Suprapubic skin (tissue), 4 donors: ENCODE data around the gene RNF32. TPM values are rescaled to one million over a fixed set of nuclear protein-coding genes. Genes with fewer than 3 reads are reported as not detected.

Source experiments
- DNase-seq, 2 donors: peaks; one replicate each; pipeline ENCODE4 v3.0.0-alpha.2; 2019; ENCODE audit warnings: low spot score in 2 of 2
- H3K27ac ChIP-seq: fragments of 200-600 bp; sonication (generic); one replicate; pipeline ENCODE4 v1.5.1; 2019
- H3K27me3 ChIP-seq: fragments of 200-600 bp; sonication (generic); one replicate; pipeline ENCODE4 v1.5.1; 2019
- H3K36me3 ChIP-seq: fragments of 200-600 bp; sonication (generic); one replicate; pipeline ENCODE4 v1.5.1; 2019
- H3K4me1 ChIP-seq: fragments of 200-600 bp; sonication (generic); one replicate; pipeline ENCODE4 v1.5.1; 2019
- H3K4me3 ChIP-seq: fragments of 200-600 bp; sonication (generic); one replicate; pipeline ENCODE4 v1.5.1; 2019; ENCODE audit warnings: mild to moderate bottlenecking
- H3K9me3 ChIP-seq: fragments of 200-600 bp; sonication (generic); one replicate; pipeline ENCODE4 v1.5.1; 2019
- EP300 ChIP-seq: sonication (generic); formaldehyde crosslinking; IDR thresholded peaks from one replicate; pipeline ENCODE4 v1.6.1; 2017; ENCODE audit warnings: antibody characterized with exemption
- POLR2A ChIP-seq, 2 donors: fragments of 450-650 bp; IDR thresholded peaks; one replicate each; pipeline ENCODE4 v1.6.1; 2017; ENCODE audit warnings: antibody characterized with exemption in 2 of 2, mild to moderate bottlenecking in 2 of 2, moderate library complexity in 2 of 2
- POLR2AphosphoS5 ChIP-seq, 3 donors: sonication (generic); formaldehyde crosslinking; IDR thresholded peaks; one replicate each; pipeline ENCODE4 v1.6.1; 2017; ENCODE audit warnings: antibody characterized with exemption in 3 of 3
- WGBS: methylation state at CpG from one replicate; pipeline ENCODE4 v1.1.5; 2018; 5-methylcytosine and 5-hydroxymethylcytosine counted together
- total RNA-seq, 4 donors: library from RNA; depleted of rRNA; stranded (reverse); fragments of >200 nt; gene quantifications; one replicate each; pipeline ENCODE4 v1.1.0, GENCODE V29; 2016
- TF ChIP-seq, protein P1 (sequence below), 2 donors: fragments of 200-600 bp in 1 of 2; fragments of 450-650 bp in 1 of 2; sonication (generic) in 1 of 2; IDR thresholded peaks; one replicate each; pipeline ENCODE4 v1.5.1; 2016 to 2019; ENCODE audit warnings: antibody characterized with exemption in 2 of 2, mild to moderate bottlenecking in 1 of 2, moderate library complexity in 1 of 2

Gene RNF32
- total RNA-seq, 4 donors from 2014 or later, result 0.29 to 0.32 TPM; not detected in 2

DNA sequence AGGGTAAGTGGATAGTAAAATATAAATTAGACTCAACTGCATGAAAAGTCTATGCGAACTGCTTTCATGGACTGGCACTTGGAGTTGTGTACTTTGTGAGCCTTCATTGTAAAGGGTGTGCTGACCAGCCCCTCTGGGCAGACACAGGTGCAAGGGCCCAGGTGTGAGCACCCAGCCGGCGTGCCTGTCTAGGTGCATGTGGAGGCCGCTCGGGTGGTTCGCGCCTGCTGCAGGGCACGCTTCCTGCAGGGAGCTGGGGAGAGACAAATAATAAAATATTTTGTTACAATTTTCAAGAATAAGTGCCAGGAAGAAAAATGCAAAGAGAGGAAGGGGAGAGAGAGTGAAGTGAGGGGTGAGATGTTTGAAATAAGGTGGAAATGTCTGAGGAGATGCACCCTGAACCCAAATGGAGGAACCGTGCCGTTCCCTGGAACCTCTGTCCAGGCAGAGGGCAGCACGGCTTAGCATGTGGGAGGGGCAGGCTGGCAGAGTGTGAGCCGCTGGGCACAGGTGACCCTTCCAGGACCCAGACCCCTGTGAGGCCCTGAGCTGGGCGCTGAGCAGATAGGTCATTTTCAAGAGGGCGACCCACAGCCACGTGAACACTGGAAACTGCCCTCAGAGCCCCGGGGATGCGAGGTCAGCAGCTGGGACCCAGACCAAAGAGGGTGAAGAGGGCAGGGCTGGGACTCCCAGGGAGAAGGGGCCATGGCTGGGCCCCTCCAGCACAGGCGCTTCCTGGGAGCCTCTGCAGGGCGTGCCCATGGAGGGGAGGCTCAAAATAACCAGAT is 28.7 kb downstream of the RNF32 start:
- no peaks in the 10 kb centered on the region for H3K27me3 ChIP-seq
- WGBS, result 94% methylated on average over 19 of the region's 19 CpGs
- H3K9me3 ChIP-seq, result no peaks in the 10 kb centered on the region
- H3K36me3 ChIP-seq, result peaks cover 18% of the 10 kb centered on the region
- no peak for TF ChIP-seq POLR2AphosphoS5 (IDR thresholded peaks at IDR 0.05)
- no peak for TF ChIP-seq POLR2A (IDR thresholded peaks at IDR 0.05)
- TF ChIP-seq, protein P1, sequence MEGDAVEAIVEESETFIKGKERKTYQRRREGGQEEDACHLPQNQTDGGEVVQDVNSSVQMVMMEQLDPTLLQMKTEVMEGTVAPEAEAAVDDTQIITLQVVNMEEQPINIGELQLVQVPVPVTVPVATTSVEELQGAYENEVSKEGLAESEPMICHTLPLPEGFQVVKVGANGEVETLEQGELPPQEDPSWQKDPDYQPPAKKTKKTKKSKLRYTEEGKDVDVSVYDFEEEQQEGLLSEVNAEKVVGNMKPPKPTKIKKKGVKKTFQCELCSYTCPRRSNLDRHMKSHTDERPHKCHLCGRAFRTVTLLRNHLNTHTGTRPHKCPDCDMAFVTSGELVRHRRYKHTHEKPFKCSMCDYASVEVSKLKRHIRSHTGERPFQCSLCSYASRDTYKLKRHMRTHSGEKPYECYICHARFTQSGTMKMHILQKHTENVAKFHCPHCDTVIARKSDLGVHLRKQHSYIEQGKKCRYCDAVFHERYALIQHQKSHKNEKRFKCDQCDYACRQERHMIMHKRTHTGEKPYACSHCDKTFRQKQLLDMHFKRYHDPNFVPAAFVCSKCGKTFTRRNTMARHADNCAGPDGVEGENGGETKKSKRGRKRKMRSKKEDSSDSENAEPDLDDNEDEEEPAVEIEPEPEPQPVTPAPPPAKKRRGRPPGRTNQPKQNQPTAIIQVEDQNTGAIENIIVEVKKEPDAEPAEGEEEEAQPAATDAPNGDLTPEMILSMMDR (IDR thresholded peaks at IDR 0.05), result no peak
- no peak for TF ChIP-seq EP300
- no peak for DNase-seq
- no peaks in the 10 kb centered on the region for H3K4me1 ChIP-seq
- no peak overlapping the region for H3K4me3 ChIP-seq
- no peak overlapping the region for H3K27ac ChIP-seq

DNA sequence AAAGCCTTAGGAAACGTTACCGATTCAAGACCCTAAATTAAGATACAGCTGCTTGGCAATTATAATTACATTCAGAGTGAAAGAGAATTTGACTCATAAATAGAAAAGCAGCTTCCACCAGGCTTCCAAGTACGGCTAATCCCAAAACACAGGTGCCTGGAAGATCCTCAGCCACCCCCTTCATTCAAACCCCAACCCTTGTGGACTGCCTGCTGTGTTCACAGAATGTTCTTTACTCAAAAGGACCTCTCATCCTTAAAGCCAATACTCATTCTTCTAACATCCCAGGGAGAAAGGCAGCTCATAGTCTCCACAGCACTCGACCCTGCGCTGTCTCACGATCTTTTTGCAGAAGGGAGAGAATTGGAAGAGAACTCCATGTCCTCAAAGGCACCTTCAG is 32.9 kb downstream of the RNF32 start:
- Histone ChIP-seq H3K27me3 (no peaks in the 10 kb centered on the region), H3K4me1 (no peaks in the 10 kb centered on the region), H3K4me3 (no peak overlapping the region), H3K36me3 (peaks cover 53% of the 10 kb centered on the region), H3K27ac (no peak overlapping the region), H3K9me3 (no peaks in the 10 kb centered on the region)
- TF ChIP-seq EP300 (no peak), POLR2AphosphoS5 (IDR thresholded peaks at IDR 0.05) (no peak), POLR2A (IDR thresholded peaks at IDR 0.05) (no peak)
- TF ChIP-seq, protein P1 (IDR thresholded peaks at IDR 0.05), result no peak
- WGBS, result 94% methylated on average over 6 of the region's 6 CpGs
- no peak for DNase-seq

DNA sequence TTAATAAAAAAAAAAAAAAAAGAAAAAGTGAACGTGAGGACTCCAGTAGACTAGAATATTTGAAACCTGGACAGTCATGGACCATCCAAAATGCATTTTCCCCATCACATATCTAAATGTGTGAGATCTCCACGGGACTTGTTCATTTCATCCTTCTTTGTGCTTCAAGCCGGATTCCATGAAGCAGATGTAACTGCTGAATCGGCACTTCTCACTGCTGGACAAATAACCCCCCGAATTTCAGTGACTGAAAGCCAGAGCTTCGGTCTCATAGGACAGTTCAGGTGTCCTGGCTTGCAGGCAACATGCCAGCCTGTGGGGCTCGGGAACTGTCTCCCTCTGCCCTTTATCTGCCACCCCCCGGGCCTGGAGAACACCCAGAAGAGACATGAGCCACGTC is 33.3 kb downstream of the RNF32 start:
- no peak for TF ChIP-seq EP300
- TF ChIP-seq POLR2A (IDR thresholded peaks at IDR 0.05), result no peak
- TF ChIP-seq POLR2AphosphoS5 (IDR thresholded peaks at IDR 0.05), result no peak
- TF ChIP-seq, protein P1 (IDR thresholded peaks at IDR 0.05), result no peak
- Histone ChIP-seq H3K4me3 (no peak overlapping the region), H3K27me3 (no peaks in the 10 kb centered on the region), H3K9me3 (no peaks in the 10 kb centered on the region), H3K4me1 (no peaks in the 10 kb centered on the region), H3K27ac (no peak overlapping the region), H3K36me3 (peaks cover 57% of the 10 kb centered on the region)
- 91% methylated on average over 9 of the region's 9 CpGs for WGBS
- no peak for DNase-seq

DNA sequence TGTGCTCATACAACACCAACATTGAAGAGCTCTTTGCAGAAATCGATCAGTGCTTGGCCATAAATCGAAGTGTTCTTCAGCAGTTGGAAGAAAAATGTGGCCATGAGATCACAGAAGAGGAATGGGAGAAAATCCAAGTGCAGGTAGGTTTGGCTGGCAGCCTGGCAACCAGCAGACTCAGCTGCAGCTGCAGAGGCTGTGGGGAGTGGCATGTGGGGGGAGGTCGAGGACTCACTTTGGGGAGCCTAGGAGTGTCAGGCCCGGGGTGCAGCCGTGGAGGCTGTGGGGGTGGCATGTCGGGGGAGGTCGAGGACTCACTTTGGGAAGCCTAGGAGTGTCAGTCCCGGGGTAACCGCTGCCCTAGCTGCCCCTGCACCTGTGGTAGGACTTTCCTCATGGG is 35.1 kb downstream of the RNF32 start:
- no peak for TF ChIP-seq POLR2A (IDR thresholded peaks at IDR 0.05)
- TF ChIP-seq, protein P1 (IDR thresholded peaks at IDR 0.05), result no peak
- no peak for TF ChIP-seq EP300
- TF ChIP-seq POLR2AphosphoS5 (IDR thresholded peaks at IDR 0.05), result no peak
- Histone ChIP-seq H3K4me1 (no peaks in the 10 kb centered on the region), H3K36me3 (peaks cover 57% of the 10 kb centered on the region), H3K27ac (no peak overlapping the region), H3K9me3 (no peaks in the 10 kb centered on the region), H3K27me3 (no peaks in the 10 kb centered on the region), H3K4me3 (no peak overlapping the region)
- WGBS, result 70% methylated on average over 9 of the region's 9 CpGs
- DNase-seq, result no peak

DNA sequence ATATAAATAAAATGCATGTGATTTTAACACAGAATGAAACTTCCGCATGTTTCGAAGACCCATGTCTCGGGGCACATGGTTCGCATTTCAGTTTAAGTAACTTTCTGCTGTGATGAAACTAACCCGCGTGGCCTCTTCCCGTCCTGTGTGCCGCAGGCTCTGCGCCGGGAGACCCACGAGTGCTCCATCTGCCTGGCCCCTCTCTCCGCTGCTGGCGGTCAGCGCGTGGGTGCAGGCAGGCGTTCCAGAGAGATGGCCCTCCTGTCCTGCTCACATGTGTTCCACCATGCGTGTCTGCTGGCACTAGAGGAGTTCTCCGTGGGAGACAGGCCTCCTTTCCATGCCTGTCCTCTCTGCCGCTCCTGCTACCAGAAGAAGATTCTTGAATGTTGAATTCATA is 35.7 kb downstream of the RNF32 start:
- no peak for TF ChIP-seq EP300
- no peak for TF ChIP-seq POLR2A (IDR thresholded peaks at IDR 0.05)
- TF ChIP-seq, protein P1 (IDR thresholded peaks at IDR 0.05), result no peak
- no peak for TF ChIP-seq POLR2AphosphoS5 (IDR thresholded peaks at IDR 0.05)
- Histone ChIP-seq H3K36me3 (peaks cover 57% of the 10 kb centered on the region), H3K4me3 (no peak overlapping the region), H3K4me1 (no peaks in the 10 kb centered on the region), H3K27ac (no peak overlapping the region), H3K27me3 (no peaks in the 10 kb centered on the region), H3K9me3 (no peaks in the 10 kb centered on the region)
- 81% methylated on average over 19 of the region's 19 CpGs for WGBS
- DNase-seq, result no peak
